Endothelial cell of umbilical vein (primary cell): ENCODE data around the gene SERPINE3. TPM values are rescaled to one million over a fixed set of nuclear protein-coding genes. Genes with fewer than 3 reads are reported as not detected.

Source experiments
- BruUV-seq: library from RNA; stranded (reverse); fragments of 400-500 nt; replicated peaks from 2 replicates; lab custom pipeline; 2021; lab: Mats Ljungman, UMichigan
- CTCF ChIA-PET: fragments of 300-600, 350-600 bp; sonication (Branson Sonifier 250); formaldehyde crosslinking; loops from one replicate; lab custom pipeline; 2021; ENCODE audit warnings: antibody characterized with exemption, inconsistent platforms; lab: Charles Lee
- POLR2A ChIA-PET: fragments of 300-600, 350-600 bp; sonication (Branson Sonifier 250); formaldehyde crosslinking; loops from one replicate; lab custom pipeline; 2021; ENCODE audit warnings: antibody characterized with exemption, inconsistent platforms; lab: Charles Lee
- DNase-seq: peaks from one replicate; pipeline ENCODE4 v3.0.0-alpha.2; 2011; ENCODE audit warnings: low read depth, low spot score
- FAIRE-seq: peaks from 2 replicates; lab custom pipeline; 2011; peaks lifted over from hg19 to GRCh38; lab: Jason Lieb, UNC
- H2AFZ ChIP-seq: 2 replicates; pipeline ENCODE4 v1.6.0; 2012; ENCODE audit warnings: low read depth, low read length, control low read depth, inconsistent platforms
- H3K27ac ChIP-seq: 2 replicates; pipeline ENCODE4 v1.5.1; 2011; ENCODE audit warnings: low read depth, mild to moderate bottlenecking, control low read depth, low read length, moderate library complexity; ENCODE audit not compliant: insufficient read depth
- H3K27me3 ChIP-seq, 2 experiments: 2 replicates each; pipeline versions ENCODE4 v1.6.0 to v1.6.1; 2011; ENCODE audit warnings: low read length in 2 of 2, mixed read lengths in 1 of 2; ENCODE audit not compliant: control insufficient read depth in 2 of 2, insufficient read depth in 2 of 2
- H3K36me3 ChIP-seq, 2 experiments: 2 replicates in 1 of 2; 3 replicates in 1 of 2; pipeline ENCODE4 v1.5.1; 2011; ENCODE audit warnings: low read length in 2 of 2, mild to moderate bottlenecking in 1 of 2, moderate library complexity in 1 of 2; ENCODE audit not compliant: control insufficient read depth in 2 of 2, insufficient read depth in 2 of 2; ENCODE audit errors: extremely low read depth in 1 of 2
- H3K4me1 ChIP-seq: 3 replicates; pipeline ENCODE4 v1.5.1; 2011; ENCODE audit warnings: mild to moderate bottlenecking, low read length; ENCODE audit not compliant: control insufficient read depth, insufficient read depth; ENCODE audit errors: extremely low read depth
- H3K4me2 ChIP-seq: 2 replicates; pipeline ENCODE4 v1.6.1; 2011; ENCODE audit warnings: low read length, control low read depth, mixed read lengths; ENCODE audit not compliant: insufficient read depth
- H3K4me3 ChIP-seq, 3 experiments: fragments of 200-600 bp in 1 of 3; sonication (generic), shearing (Covaris generic) in 1 of 3; replicated peaks in 1 of 3; 2 replicates each; pipeline ENCODE4 v1.5.1; 2011 to 2016; ENCODE audit warnings: control low read depth in 3 of 3, low read length in 3 of 3, mild to moderate bottlenecking in 2 of 3, inconsistent platforms in 1 of 3, low read depth in 1 of 3, moderate library complexity in 1 of 3; ENCODE audit not compliant: insufficient read depth in 1 of 3
- H3K79me2 ChIP-seq: 2 replicates; pipeline ENCODE4 v1.6.0; 2012; ENCODE audit warnings: low read length, inconsistent platforms; ENCODE audit not compliant: control insufficient read depth, insufficient read depth
- H3K9ac ChIP-seq: replicated peaks from 2 replicates; pipeline ENCODE3; 2011; ENCODE audit warnings: low read length, control low read depth; ENCODE audit not compliant: insufficient read depth; ENCODE audit errors: extremely low read depth
- H3K9me1 ChIP-seq: replicated peaks from 3 replicates; pipeline ENCODE4 v1.6.0; 2011; ENCODE audit warnings: mild to moderate bottlenecking, low read length; ENCODE audit not compliant: control insufficient read depth, insufficient read depth; ENCODE audit errors: extremely low read depth
- H3K9me3 ChIP-seq: replicated peaks from 2 replicates; pipeline ENCODE4 v1.5.1; 2012; ENCODE audit warnings: low read length, inconsistent platforms; ENCODE audit not compliant: control insufficient read depth, insufficient read depth
- H4K20me1 ChIP-seq: replicated peaks from 2 replicates; pipeline ENCODE3; 2011; ENCODE audit warnings: mild to moderate bottlenecking, low read length; ENCODE audit not compliant: control insufficient read depth, insufficient read depth; ENCODE audit errors: extremely low read depth
- CTCF ChIP-seq, 2 donors: IDR thresholded peaks; 1 replicate in 1 of 2; 2 replicates in 1 of 2; pipeline ENCODE4 v1.5.1; 2011; ENCODE audit warnings: low read length in 2 of 2, mild to moderate bottlenecking in 2 of 2, moderate library complexity in 2 of 2, control low read depth in 1 of 2, inconsistent platforms in 1 of 2, low read depth in 1 of 2; ENCODE audit not compliant: insufficient read depth in 1 of 2; ENCODE audit errors: extremely low read depth in 1 of 2
- EZH2 ChIP-seq: IDR thresholded peaks from 2 replicates; pipeline ENCODE4 v1.6.1; 2012; ENCODE audit warnings: borderline replicate concordance, low read depth, mild to moderate bottlenecking, moderate library complexity, low read length, inconsistent platforms; ENCODE audit not compliant: severe bottlenecking
- GATA2 ChIP-seq: IDR thresholded peaks from 2 replicates; pipeline ENCODE4 v1.7.0; 2011; ENCODE audit warnings: low read depth, mild to moderate bottlenecking, moderate library complexity, mixed read lengths, low read length; ENCODE audit not compliant: insufficient read length, insufficient read depth
- JUN ChIP-seq: IDR thresholded peaks from 2 replicates; pipeline ENCODE4 v1.6.1; 2011; ENCODE audit warnings: borderline replicate concordance, low read depth; ENCODE audit not compliant: insufficient read length, insufficient read depth
- MAX ChIP-seq: IDR thresholded peaks from 2 replicates; pipeline ENCODE4 v1.6.1; 2011; ENCODE audit not compliant: insufficient read depth, insufficient read length
- POLR2A ChIP-seq: IDR thresholded peaks from 2 replicates; pipeline ENCODE4 v1.6.1; 2012; ENCODE audit warnings: low read depth, mild to moderate bottlenecking, control low read depth, low read length
- POLR2AphosphoS5 ChIP-seq: IDR thresholded peaks from 2 replicates; pipeline ENCODE4 v1.6.1; 2012; ENCODE audit warnings: low read depth, mild to moderate bottlenecking, control low read depth, low read length, moderate library complexity; ENCODE audit not compliant: insufficient read depth
- dilution Hi-C: fragments of 300-500 bp; cut with MboI; formaldehyde crosslinking; loops from one replicate; pipeline ENCODE4 v1.15.0; 2019; ENCODE audit warnings: low sequenced_read_pairs; ENCODE audit not compliant: extremely low pct_ligation_motif_present
- intact Hi-C: fragments of 100-400 bp; cut with micrococcal nuclease; formaldehyde crosslinking; loops from one replicate; pipeline ENCODE4 v1.10.0; 2022
- polyA plus RNA-seq, 4 experiments: library from polyadenylated mRNA; depleted of rRNA in 3 of 4; stranded (reverse) in 3 of 4; unstranded in 1 of 4; fragments of >200 nt; gene quantifications; 2 replicates each; pipeline versions ENCODE4 v1.2.1 to v1.2.3, GENCODE V29; 2011 to 2012; ENCODE audit warnings: missing spikeins in 1 of 4
- total RNA-seq: library from RNA; stranded (reverse); gene quantifications from 2 replicates; pipeline ENCODE4 v1.2.3, GENCODE V29; 2021

Gene SERPINE3
- total and polyA plus RNA-seq, 2 donors (not counting 3 experiments of a cell fraction or from before 2014, with no cell fraction given), result not detected

- ChIA-PET POLR2A (no interaction called here), CTCF (interaction anchor here (1.0 to 1.6 kb wide), 3 partner anchors 12 to 197 kb away, joined by 3 to 8 read pairs (median 7); no protein-coding TSS in a partner anchor)
- dilution Hi-C loops (no loop called here), intact Hi-C loops (no loop called here)
- Histone ChIP-seq H3K79me2 (no peaks in the 10 kb centered on the region), H3K4me1 (no peaks in the 10 kb centered on the region), H3K36me3 (no peaks in the 10 kb centered on the region), H2AFZ (no peak overlapping the region), H3K4me2 (no peak overlapping the region), H3K4me3 (no peak overlapping the region), H3K27ac (no peak overlapping the region), H3K27me3 (no peaks in the 10 kb centered on the region), H3K9ac (no peak overlapping the region), H3K9me1 (no peaks in the 10 kb centered on the region), H3K9me3 (no peaks in the 10 kb centered on the region), H4K20me1 (no peaks in the 10 kb centered on the region)
- no peak for DNase-seq
- TF ChIP-seq EZH2 (no peak), MAX (no peak), CTCF (IDR thresholded peaks at IDR 0.05; ENCODE audit: extremely low read depth in 1 of 2, insufficient read depth in 1 of 2, low read depth in 1 of 2, low read length in 2 of 2) (no peak), GATA2 (no peak), POLR2AphosphoS5 (no peak), JUN (no peak), POLR2A (no peak)
- BruUV-seq, result no TSS peak
- FAIRE-seq, result no peak
Observed at GRCh38 chr13:51322826-51323225, 16.7 kb upstream of the SERPINE3 start.
